GM23338 (cell line): ENCODE data around the gene IGIP. TPM values are rescaled to one million over a fixed set of nuclear protein-coding genes. Genes with fewer than 3 reads are reported as not detected.

ENCODE experiments used
- ATAC-seq: fragments of 200-7000 bp; cut with Tn5 transposase; 3 replicates; pipeline ENCODE4 v1.9.1; 2020
- DNase-seq: peaks from one replicate; pipeline ENCODE4 v3.0.0-alpha.2; 2015; ENCODE audit warnings: low spot score
- H2AFZ ChIP-seq: fragments of 200-600 bp; sonication (generic); 2 replicates; pipeline ENCODE4 v1.8.0; 2016; ENCODE audit warnings: antibody characterized with exemption, mild to moderate bottlenecking, moderate library complexity
- H3F3A ChIP-seq: fragments of 200-600 bp; sonication (generic); replicated peaks from 2 replicates; pipeline ENCODE4 v1.8.0; 2017; ENCODE audit warnings: antibody characterized with exemption, mixed run types, low read depth
- H3K27ac ChIP-seq: fragments of 200-600 bp; sonication (generic); 2 replicates; pipeline ENCODE4 v1.6.1; 2016; ENCODE audit warnings: low read depth
- H3K27me3 ChIP-seq: fragments of 200-600 bp; sonication (generic); 2 replicates; pipeline ENCODE4 v1.8.0; 2016; ENCODE audit warnings: mild to moderate bottlenecking, mixed run types, moderate library complexity; ENCODE audit not compliant: insufficient read depth
- H3K36me3 ChIP-seq: fragments of 200-600 bp; sonication (generic); 2 replicates; pipeline ENCODE4 v1.8.0; 2016; ENCODE audit warnings: mild to moderate bottlenecking; ENCODE audit not compliant: insufficient read depth
- H3K4me1 ChIP-seq: fragments of 200-600 bp; sonication (generic); 2 replicates; pipeline ENCODE4 v1.8.0; 2016; ENCODE audit warnings: mild to moderate bottlenecking, moderate library complexity; ENCODE audit not compliant: insufficient read depth
- H3K4me2 ChIP-seq: fragments of 200-600 bp; sonication (generic); 2 replicates; pipeline ENCODE4 v1.7.1; 2017; ENCODE audit warnings: mixed run types
- H3K4me3 ChIP-seq: fragments of 200-600 bp; sonication (generic); 2 replicates; pipeline ENCODE4 v1.6.1; 2016; ENCODE audit warnings: mixed run types
- H3K79me2 ChIP-seq: fragments of 200-600 bp; sonication (generic); replicated peaks from 2 replicates; pipeline ENCODE4 v1.8.0; 2017; ENCODE audit warnings: mild to moderate bottlenecking; ENCODE audit not compliant: insufficient read depth
- H3K9me2 ChIP-seq: fragments of 200-600 bp; sonication (generic); 2 replicates; pipeline ENCODE4 v1.8.0; 2017; ENCODE audit not compliant: insufficient read depth
- H4K20me1 ChIP-seq: fragments of 200-600 bp; sonication (generic); replicated peaks from 2 replicates; pipeline ENCODE4 v1.8.0; 2017; ENCODE audit warnings: mild to moderate bottlenecking; ENCODE audit not compliant: insufficient read depth
- H3K27ac Mint-ChIP-seq: 2 replicates; pipeline ENCODE4 v1.8.0; 2020; ENCODE audit warnings: inconsistent platforms, mild to moderate bottlenecking, moderate library complexity, mixed read lengths
- H3K27me3 Mint-ChIP-seq: 3 replicates; pipeline ENCODE4 v1.8.0; 2022; ENCODE audit warnings: low read depth, mild to moderate bottlenecking, moderate library complexity, mixed read lengths, inconsistent platforms; ENCODE audit not compliant: insufficient read depth, poor library complexity
- H3K36me3 Mint-ChIP-seq: 3 replicates; pipeline ENCODE4 v1.8.0; 2021; ENCODE audit warnings: low read depth, mild to moderate bottlenecking, inconsistent platforms, moderate library complexity, mixed read lengths
- H3K4me1 Mint-ChIP-seq: 3 replicates; pipeline ENCODE4 v1.8.0; 2020; ENCODE audit warnings: mild to moderate bottlenecking, inconsistent platforms, mixed read lengths
- H3K4me3 Mint-ChIP-seq: 3 replicates; pipeline ENCODE4 v1.8.0; 2021; ENCODE audit warnings: moderate library complexity, mild to moderate bottlenecking, inconsistent platforms, mixed read lengths
- H3K9me3 Mint-ChIP-seq: 3 replicates; pipeline ENCODE4 v1.8.0; 2020; ENCODE audit warnings: moderate library complexity, mild to moderate bottlenecking, inconsistent platforms, mixed read lengths
- CREB1 ChIP-seq: fragments of 250-450 bp; sonication (Bioruptor Pico); IDR thresholded peaks from 2 replicates; pipeline ENCODE4 v1.5.0; 2020; ENCODE audit warnings: low read depth, mild to moderate bottlenecking, moderate library complexity
- CTCF ChIP-seq, 2 experiments: fragments of 200-600 bp in 1 of 2; sonication (generic) in 1 of 2; conservative IDR thresholded peaks; 2 replicates each; pipeline versions ENCODE4 v1.5.1 to v1.6.1; 2016 to 2017; ENCODE audit warnings: antibody characterized with exemption in 2 of 2, low read depth in 2 of 2, mild to moderate bottlenecking in 2 of 2, moderate library complexity in 1 of 2
- EZH2 ChIP-seq: fragments of 200-600 bp; sonication (generic); IDR thresholded peaks from one replicate; pipeline ENCODE4 v1.8.0; 2017; ENCODE audit warnings: antibody characterized with exemption, mild to moderate bottlenecking, low read depth; ENCODE audit not compliant: unreplicated experiment
- EZH2phosphoT487 ChIP-seq: fragments of 200-600 bp; sonication (generic); IDR thresholded peaks from one replicate; pipeline ENCODE4 v1.8.1; 2018; ENCODE audit warnings: antibody characterized with exemption; ENCODE audit not compliant: unreplicated experiment
- JUNB ChIP-seq: IDR thresholded peaks from one replicate; pipeline ENCODE4 v1.6.1; 2016; ENCODE audit warnings: antibody characterized with exemption; ENCODE audit not compliant: unreplicated experiment
- NANOG ChIP-seq: IDR thresholded peaks from 2 replicates; pipeline ENCODE4 v1.6.1; 2016; ENCODE audit warnings: antibody characterized with exemption, borderline replicate concordance
- POLR2AphosphoS5 ChIP-seq: IDR thresholded peaks from 2 replicates; pipeline ENCODE4 v1.6.1; 2016; ENCODE audit warnings: antibody characterized with exemption, low read depth
- REST ChIP-seq: IDR thresholded peaks from one replicate; pipeline ENCODE4 v1.6.1; 2018; ENCODE audit warnings: antibody characterized with exemption; ENCODE audit not compliant: unreplicated experiment
- STAT1 ChIP-seq: IDR thresholded peaks from one replicate; pipeline ENCODE4 v1.6.1; 2016; ENCODE audit warnings: antibody characterized with exemption; ENCODE audit not compliant: unreplicated experiment
- ZNF114 ChIP-seq: fragments of 250-450 bp; sonication (Bioruptor Pico); IDR thresholded peaks from 2 replicates; pipeline ENCODE4 v1.5.0; 2020; ENCODE audit warnings: mild to moderate bottlenecking, moderate library complexity
- ZNF331 ChIP-seq: fragments of 250-450 bp; sonication (Bioruptor Pico); IDR thresholded peaks from 2 replicates; pipeline ENCODE4 v1.5.0; 2020; ENCODE audit warnings: low read depth, mild to moderate bottlenecking, moderate library complexity
- ZNF462 ChIP-seq: fragments of 250-450 bp; sonication (Bioruptor Pico); IDR thresholded peaks from 2 replicates; pipeline ENCODE4 v1.5.0; 2020; ENCODE audit warnings: mild to moderate bottlenecking, moderate library complexity
- polyA plus RNA-seq: library from polyadenylated mRNA; unstranded; fragments of >200 nt; fragmentation: Nextera tagmentation; extraction: Ambion mirVana; gene quantifications from 2 replicates; pipeline ENCODE4 v1.2.1, GENCODE V29; 2016
- total RNA-seq: library from RNA; depleted of rRNA; stranded (reverse); fragments of >200 nt; shearing (Covaris generic); gene quantifications from 2 replicates; pipeline ENCODE4 v1.2.3, GENCODE V29; 2014
- TF ChIP-seq, protein P1 (sequence below): IDR thresholded peaks from 2 replicates; pipeline ENCODE4 v1.6.1; 2016; ENCODE audit warnings: antibody characterized with exemption

Gene IGIP
- total and polyA plus RNA-seq, 2 experiments from 2014 or later: 0.21 to 0.38 TPM

- Mint-ChIP-seq H3K4me3 (no peak overlapping the region), H3K27me3 (peaks cover 9% of the 10 kb centered on the region), H3K9me3 (no peaks in the 10 kb centered on the region), H3K27ac (no peak overlapping the region), H3K4me1 (peaks cover 14% of the 10 kb centered on the region), H3K36me3 (no peaks in the 10 kb centered on the region; the same call in 2 of the 3 replicates)
- peaks cover 19% of the 10 kb centered on the region for H3K4me1 ChIP-seq
- TF ChIP-seq ZNF462: no peak
- no peak for TF ChIP-seq NANOG
- no peak for TF ChIP-seq EZH2phosphoT487
- no peak for TF ChIP-seq POLR2AphosphoS5
- no peak for TF ChIP-seq STAT1
- no peak for TF ChIP-seq JUNB
- TF ChIP-seq ZNF114 (CRISPR knock-in tag): no peak
- TF ChIP-seq REST: no peak
- TF ChIP-seq EZH2: no peak
- no peak for TF ChIP-seq ZNF331 (CRISPR knock-in tag)
- TF ChIP-seq CREB1 (CRISPR knock-in tag): no peak
- TF ChIP-seq, protein P1, sequence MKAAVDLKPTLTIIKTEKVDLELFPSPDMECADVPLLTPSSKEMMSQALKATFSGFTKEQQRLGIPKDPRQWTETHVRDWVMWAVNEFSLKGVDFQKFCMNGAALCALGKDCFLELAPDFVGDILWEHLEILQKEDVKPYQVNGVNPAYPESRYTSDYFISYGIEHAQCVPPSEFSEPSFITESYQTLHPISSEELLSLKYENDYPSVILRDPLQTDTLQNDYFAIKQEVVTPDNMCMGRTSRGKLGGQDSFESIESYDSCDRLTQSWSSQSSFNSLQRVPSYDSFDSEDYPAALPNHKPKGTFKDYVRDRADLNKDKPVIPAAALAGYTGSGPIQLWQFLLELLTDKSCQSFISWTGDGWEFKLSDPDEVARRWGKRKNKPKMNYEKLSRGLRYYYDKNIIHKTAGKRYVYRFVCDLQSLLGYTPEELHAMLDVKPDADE: no peak
- TF ChIP-seq CTCF (conservative IDR thresholded peaks at IDR 0.05; ENCODE audit: low read depth in 2 of 2): no peak
- H3K27me3 ChIP-seq: no peaks in the 10 kb centered on the region; the same call in 1 of the 2 replicates
- H4K20me1 ChIP-seq: peaks cover 9% of the 10 kb centered on the region
- ATAC-seq (no peak), DNase-seq (no peak)
- H2AFZ ChIP-seq: no peak overlapping the region
- no peak overlapping the region for H3K4me3 ChIP-seq
- peaks cover 9% of the 10 kb centered on the region for H3F3A ChIP-seq
- H3K4me2 ChIP-seq: no peak overlapping the region
- no peak overlapping the region for H3K27ac ChIP-seq
- H3K36me3 ChIP-seq: no peaks in the 10 kb centered on the region
- H3K79me2 ChIP-seq: no peaks in the 10 kb centered on the region; the same call in none of the 2 replicates
- H3K9me2 ChIP-seq: no peaks in the 10 kb centered on the region
These were observed 52.3 kb downstream of the IGIP start for GRCh38 chr5:140178086-140178410.
